ENCODE data around the gene GUCY2F.

GUCY2F gene

GRCh38 chrX:109392895-109393294 lies 89.0 kb downstream of the GUCY2F start:
- DNase-seq = no peak

GRCh38 chrX:109390556-109390955 lies 91.3 kb downstream of the GUCY2F start:
- DNase-seq = no peak

- no peak for DNase-seq
Observed at GRCh38 chrX:109389917-109390316, 92.0 kb downstream of the GUCY2F start.

- DNase-seq = no peak
Observed at GRCh38 chrX:109384699-109385098, 97.2 kb downstream of the GUCY2F start.

- DNase-seq = no peak
Observed at GRCh38 chrX:109382332-109382731, 99.6 kb downstream of the GUCY2F start.

GRCh38 chrX:109378281-109378680 lies 103.6 kb downstream of the GUCY2F start:
- DNase-seq = no peak

- no peak for DNase-seq
Observed at GRCh38 chrX:109374262-109374960, 107.5 kb downstream of the GUCY2F start.

- DNase-seq = no peak
Observed at GRCh38 chrX:109373468-109373867, 108.4 kb downstream of the GUCY2F start.

GRCh38 chrX:109372716-109373115 lies 109.2 kb downstream of the GUCY2F start:
- no peak for DNase-seq

GRCh38 chrX:109372291-109372690 lies 109.6 kb downstream of the GUCY2F start:
- DNase-seq = no peak

- DNase-seq = no peak
Observed at GRCh38 chrX:109362101-109362500, 119.8 kb downstream of the GUCY2F start.

GRCh38 chrX:109360301-109360700 lies 121.6 kb downstream of the GUCY2F start:
- no peak for DNase-seq

GRCh38 chrX:109357706-109358105 lies 124.2 kb downstream of the GUCY2F start:
- no peak for DNase-seq

GRCh38 chrX:109356684-109357083 lies 125.2 kb downstream of the GUCY2F start:
- DNase-seq = no peak

- no peak for DNase-seq
Observed at GRCh38 chrX:109352066-109352588, 129.8 kb downstream of the GUCY2F start.

- no peak for DNase-seq
Observed at GRCh38 chrX:109351557-109351956, 130.3 kb downstream of the GUCY2F start.

GRCh38 chrX:109350551-109350950 lies 131.3 kb downstream of the GUCY2F start:
- DNase-seq = no peak

- no peak for DNase-seq
Observed at GRCh38 chrX:109350051-109350450, 131.8 kb downstream of the GUCY2F start.

GRCh38 chrX:109347632-109348031 lies 134.3 kb downstream of the GUCY2F start:
- peak; percentile 28 for DNase-seq

- no peak for DNase-seq
Observed at GRCh38 chrX:109346491-109346890, 135.4 kb downstream of the GUCY2F start.

- no peak for DNase-seq
Observed at GRCh38 chrX:109345856-109346255, 136.0 kb downstream of the GUCY2F start.

- no peak for DNase-seq
Observed at GRCh38 chrX:109344678-109345077, 137.2 kb downstream of the GUCY2F start.

GRCh38 chrX:109344101-109344500 lies 137.8 kb downstream of the GUCY2F start:
- DNase-seq = no peak

- no peak for DNase-seq
Observed at GRCh38 chrX:109343671-109344070, 138.2 kb downstream of the GUCY2F start.

- no peak for DNase-seq
Observed at GRCh38 chrX:109336141-109336540, 145.7 kb downstream of the GUCY2F start.
